Measurements from ENCODE around the gene TRAPPC10.

The TRAPPC10 gene

DNA sequence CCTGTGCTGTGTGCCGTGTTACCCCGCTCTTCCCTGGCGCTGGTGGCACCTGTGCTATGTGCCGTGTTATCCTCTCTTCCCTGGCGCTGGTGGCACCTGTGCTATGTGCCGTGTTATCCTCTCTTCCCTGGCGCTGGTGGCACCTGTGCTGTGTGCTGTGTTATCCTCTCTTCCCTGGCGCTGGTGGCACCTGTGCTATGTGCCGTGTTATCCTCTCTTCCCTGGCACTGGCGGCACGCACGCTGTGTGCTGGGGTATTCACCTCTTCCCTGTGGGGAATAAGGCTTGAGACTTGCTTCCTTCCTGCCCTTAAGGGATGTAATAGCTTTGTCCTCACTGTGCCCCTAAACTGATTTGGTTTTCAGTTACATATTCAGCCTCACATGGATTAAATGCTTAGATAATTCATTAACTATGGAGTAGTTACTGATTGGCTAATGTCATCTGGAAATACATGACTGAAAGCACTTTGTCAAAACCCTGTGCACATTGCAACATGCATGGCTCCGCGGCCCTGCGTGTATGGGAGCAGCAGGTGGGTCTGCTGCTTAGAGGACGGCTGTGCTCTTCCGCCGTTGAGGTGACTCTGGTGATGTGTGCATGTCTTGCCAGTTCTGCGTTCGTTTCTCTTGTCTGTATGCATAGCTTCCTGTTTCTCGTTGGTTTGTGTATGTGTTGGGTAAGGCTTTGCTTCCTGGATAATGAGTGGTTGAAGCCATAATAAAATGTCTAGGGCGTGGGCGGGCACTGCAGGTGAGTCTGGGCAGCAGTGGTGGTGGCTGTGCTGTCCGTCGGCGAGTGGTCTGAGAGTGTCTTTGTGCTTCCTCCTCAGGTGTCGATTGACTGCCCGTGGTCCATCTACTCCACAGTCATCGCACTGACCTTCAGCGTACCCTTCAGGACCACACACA lies 77.1 kb downstream of the TRAPPC10 start:
- no peak overlapping the region for H2AK5ac ChIP-seq (ENCODE audit: low read depth, low read length)
- H4K8ac ChIP-seq (ENCODE audit: low read depth, low read length): peak overlapping the region; percentile 31
- H2BK120ac ChIP-seq (ENCODE audit: low read depth, low read length): no peak overlapping the region
- H2BK5ac ChIP-seq (ENCODE audit: low read length): no peak overlapping the region
- no peak overlapping the region for H3K4me3 ChIP-seq (ENCODE audit: low read length in 2 of 2)
- H3K36me3 ChIP-seq (replicated peaks in 1 of 2; ENCODE audit: control insufficient read depth in 2 of 2, insufficient read depth in 2 of 2, low read length in 2 of 2): peaks cover 47 to 91% of the 10 kb centered on the region in 2 donors
- H3K79me1 ChIP-seq (ENCODE audit: low read depth, low read length): peaks cover 5% of the 10 kb centered on the region
- peak overlapping the region; percentile 95 for H3K14ac ChIP-seq (ENCODE audit: low read length)
- H3K9ac ChIP-seq (ENCODE audit: low read depth, low read length, poor library complexity): no peak overlapping the region
- no peak overlapping the region for H3K27ac ChIP-seq (replicated peaks; ENCODE audit: low read length)
- peaks cover 0 to 2% of the 10 kb centered on the region in 2 donors for H3K9me3 ChIP-seq (replicated peaks in 1 of 2; ENCODE audit: control insufficient read depth in 2 of 2, insufficient read depth in 1 of 2, low read depth in 1 of 2, low read length in 2 of 2)
- DNase-seq (ENCODE audit: low spot score): no peak
- H3K27me3 ChIP-seq (ENCODE audit: control insufficient read depth in 3 of 3, insufficient read depth in 3 of 3, low read depth in 1 of 3, low read length in 3 of 3): no peaks in the 10 kb centered on the region
- H3K4ac ChIP-seq (ENCODE audit: low read length): no peak overlapping the region
- no peak overlapping the region for H3K23ac ChIP-seq (ENCODE audit: low read depth, low read length, poor library complexity)
- no peak overlapping the region for H2BK12ac ChIP-seq (ENCODE audit: low read length)
- H3K4me2 ChIP-seq (ENCODE audit: insufficient read depth, low read length, poor library complexity, severe bottlenecking): no peak overlapping the region
- H3K4me1 ChIP-seq (ENCODE audit: control insufficient read depth in 2 of 2, insufficient read depth in 1 of 2, low read depth in 1 of 2, low read length in 2 of 2): no peaks in the 10 kb centered on the region
- no peak overlapping the region for H3K18ac ChIP-seq (ENCODE audit: low read length)
- no peak overlapping the region for H2BK15ac ChIP-seq (ENCODE audit: low read length)
- H2AFZ ChIP-seq (ENCODE audit: low read length): no peak overlapping the region
- no peak overlapping the region for H4K91ac ChIP-seq (ENCODE audit: low read depth, low read length, poor library complexity)
- no CpG with 5 or more reads among the region's 30 CpGs for WGBS, 2 donors (ENCODE audit: extremely low coverage in 2 of 2, insufficient read length in 2 of 2, insufficient replicate concordance in 1 of 2)

- Histone ChIP-seq H3K18ac (ENCODE audit: low read length) (peak overlapping the region; percentile 8), H3K4ac (ENCODE audit: low read length) (no peak overlapping the region), H2BK120ac (ENCODE audit: low read depth, low read length) (no peak overlapping the region), H3K27ac (replicated peaks; ENCODE audit: low read length) (no peak overlapping the region), H3K4me3 (ENCODE audit: low read length in 2 of 2) (no peak overlapping the region), H2BK5ac (ENCODE audit: low read length) (no peak overlapping the region), H4K8ac (ENCODE audit: low read depth, low read length) (no peak overlapping the region), H3K9me3 (replicated peaks in 1 of 2; ENCODE audit: control insufficient read depth in 2 of 2, insufficient read depth in 1 of 2, low read depth in 1 of 2, low read length in 2 of 2) (peaks cover 0 to 2% of the 10 kb centered on the region in 2 donors), H3K9ac (ENCODE audit: low read depth, low read length, poor library complexity) (no peak overlapping the region), H2BK12ac (ENCODE audit: low read length) (peak overlapping the region; percentile 73), H2AFZ (ENCODE audit: low read length) (no peak overlapping the region), H3K27me3 (ENCODE audit: control insufficient read depth in 3 of 3, insufficient read depth in 3 of 3, low read depth in 1 of 3, low read length in 3 of 3) (no peaks in the 10 kb centered on the region), H3K14ac (ENCODE audit: low read length) (no peak overlapping the region), H3K79me1 (ENCODE audit: low read depth, low read length) (peaks cover 5% of the 10 kb centered on the region), H2AK5ac (ENCODE audit: low read depth, low read length) (no peak overlapping the region), H3K4me2 (ENCODE audit: insufficient read depth, low read length, poor library complexity, severe bottlenecking) (no peak overlapping the region), H3K4me1 (ENCODE audit: control insufficient read depth in 2 of 2, insufficient read depth in 1 of 2, low read depth in 1 of 2, low read length in 2 of 2) (no peaks in the 10 kb centered on the region), H4K91ac (ENCODE audit: low read depth, low read length, poor library complexity) (no peak overlapping the region), H3K36me3 (replicated peaks in 1 of 2; ENCODE audit: control insufficient read depth in 2 of 2, insufficient read depth in 2 of 2, low read length in 2 of 2) (peaks cover 45 to 88% of the 10 kb centered on the region in 2 donors), H3K23ac (ENCODE audit: low read depth, low read length, poor library complexity) (no peak overlapping the region), H2BK15ac (ENCODE audit: low read length) (no peak overlapping the region)
- no CpG with 5 or more reads among the region's 8 CpGs for WGBS, 2 donors (ENCODE audit: extremely low coverage in 2 of 2, insufficient read length in 2 of 2, insufficient replicate concordance in 1 of 2)
- no peak for DNase-seq (ENCODE audit: low spot score)
These were observed 78.2 kb downstream of the TRAPPC10 start for GRCh38 chr21:44090325-44090724.

GRCh38 chr21:44092211-44092610 lies 80.1 kb downstream of the TRAPPC10 start:
- WGBS, 2 donors (ENCODE audit: extremely low coverage in 2 of 2, insufficient read length in 2 of 2, insufficient replicate concordance in 1 of 2): no CpG with 5 or more reads among the region's 9 CpGs

DNA sequence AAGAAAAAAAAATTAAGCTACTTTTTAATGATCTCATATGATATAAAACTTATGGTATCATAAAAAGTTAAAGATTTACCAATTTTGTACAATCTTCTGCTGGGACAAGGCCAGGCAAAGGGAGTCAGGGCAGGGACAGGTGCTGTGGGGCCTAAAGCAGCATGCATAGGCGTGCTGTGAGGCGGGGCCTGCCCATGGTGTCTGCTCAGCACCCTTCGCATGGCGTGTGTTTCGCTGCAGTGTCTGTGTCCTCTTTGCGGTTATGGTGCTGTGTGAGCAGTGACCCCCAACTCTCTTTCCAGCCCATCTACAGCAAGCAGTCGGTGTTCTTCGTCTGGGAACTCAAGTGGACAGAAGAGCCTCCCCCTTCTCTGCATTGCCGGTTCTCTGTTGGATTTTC lies 81.7 kb downstream of the TRAPPC10 start:
- Histone ChIP-seq H2AFZ (ENCODE audit: low read length) (no peak overlapping the region), H2AK5ac (ENCODE audit: low read depth, low read length) (no peak overlapping the region), H3K27me3 (ENCODE audit: control insufficient read depth in 3 of 3, insufficient read depth in 3 of 3, low read depth in 1 of 3, low read length in 3 of 3) (no peaks in the 10 kb centered on the region), H2BK120ac (ENCODE audit: low read depth, low read length) (no peak overlapping the region), H3K27ac (replicated peaks; ENCODE audit: low read length) (no peak overlapping the region), H3K79me1 (ENCODE audit: low read depth, low read length) (peaks cover under 1% of the 10 kb centered on the region), H3K4me1 (ENCODE audit: control insufficient read depth in 2 of 2, insufficient read depth in 1 of 2, low read depth in 1 of 2, low read length in 2 of 2) (no peaks in the 10 kb centered on the region), H3K14ac (ENCODE audit: low read length) (peak overlapping the region; percentile 71), H3K4ac (ENCODE audit: low read length) (no peak overlapping the region), H4K91ac (ENCODE audit: low read depth, low read length, poor library complexity) (no peak overlapping the region), H2BK15ac (ENCODE audit: low read length) (no peak overlapping the region), H3K4me3 (ENCODE audit: low read length in 2 of 2) (peak overlapping the region in 1 of 2 donors; percentile 38), H3K4me2 (ENCODE audit: insufficient read depth, low read length, poor library complexity, severe bottlenecking) (no peak overlapping the region), H3K9me3 (replicated peaks in 1 of 2; ENCODE audit: control insufficient read depth in 2 of 2, insufficient read depth in 1 of 2, low read depth in 1 of 2, low read length in 2 of 2) (peaks cover 0 to 2% of the 10 kb centered on the region in 2 donors), H3K36me3 (replicated peaks in 1 of 2; ENCODE audit: control insufficient read depth in 2 of 2, insufficient read depth in 2 of 2, low read length in 2 of 2) (peaks cover 28 to 54% of the 10 kb centered on the region in 2 donors), H3K18ac (ENCODE audit: low read length) (no peak overlapping the region), H2BK12ac (ENCODE audit: low read length) (no peak overlapping the region), H3K23ac (ENCODE audit: low read depth, low read length, poor library complexity) (peak overlapping the region; percentile 99), H3K9ac (ENCODE audit: low read depth, low read length, poor library complexity) (no peak overlapping the region), H2BK5ac (ENCODE audit: low read length) (no peak overlapping the region), H4K8ac (ENCODE audit: low read depth, low read length) (no peak overlapping the region)
- DNase-seq (ENCODE audit: low spot score): no peak
- WGBS, 2 donors (ENCODE audit: extremely low coverage in 2 of 2, insufficient read length in 2 of 2, insufficient replicate concordance in 1 of 2): no CpG with 5 or more reads among the region's 9 CpGs

More at GRCh38 chr21:44092211-44092610, 80.1 kb downstream of the TRAPPC10 start:
- H3K27me3 ChIP-seq (ENCODE audit: control insufficient read depth in 3 of 3, insufficient read depth in 3 of 3, low read depth in 1 of 3, low read length in 3 of 3): no peaks in the 10 kb centered on the region
- H2BK15ac ChIP-seq (ENCODE audit: low read length): no peak overlapping the region
- H3K79me1 ChIP-seq (ENCODE audit: low read depth, low read length): peaks cover 4% of the 10 kb centered on the region
- no peak overlapping the region for H2BK120ac ChIP-seq (ENCODE audit: low read depth, low read length)
- no peak for DNase-seq (ENCODE audit: low spot score)
- H3K9ac ChIP-seq (ENCODE audit: low read depth, low read length, poor library complexity): no peak overlapping the region
- H3K4me1 ChIP-seq (ENCODE audit: control insufficient read depth in 2 of 2, insufficient read depth in 1 of 2, low read depth in 1 of 2, low read length in 2 of 2): no peaks in the 10 kb centered on the region
- no peak overlapping the region for H3K4me3 ChIP-seq (ENCODE audit: low read length in 2 of 2)
- H3K23ac ChIP-seq (ENCODE audit: low read depth, low read length, poor library complexity): no peak overlapping the region
- no peak overlapping the region for H2AK5ac ChIP-seq (ENCODE audit: low read depth, low read length)
- H2AFZ ChIP-seq (ENCODE audit: low read length): no peak overlapping the region
- H3K14ac ChIP-seq (ENCODE audit: low read length): no peak overlapping the region
- H4K91ac ChIP-seq (ENCODE audit: low read depth, low read length, poor library complexity): no peak overlapping the region
- H3K4ac ChIP-seq (ENCODE audit: low read length): no peak overlapping the region
- no peak overlapping the region for H2BK5ac ChIP-seq (ENCODE audit: low read length)
- H4K8ac ChIP-seq (ENCODE audit: low read depth, low read length): no peak overlapping the region
- H3K36me3 ChIP-seq (replicated peaks in 1 of 2; ENCODE audit: control insufficient read depth in 2 of 2, insufficient read depth in 2 of 2, low read length in 2 of 2): peaks cover 39 to 70% of the 10 kb centered on the region in 2 donors
- H3K18ac ChIP-seq (ENCODE audit: low read length): no peak overlapping the region
- H3K4me2 ChIP-seq (ENCODE audit: insufficient read depth, low read length, poor library complexity, severe bottlenecking): no peak overlapping the region
- peaks cover 0 to 2% of the 10 kb centered on the region in 2 donors for H3K9me3 ChIP-seq (replicated peaks in 1 of 2; ENCODE audit: control insufficient read depth in 2 of 2, insufficient read depth in 1 of 2, low read depth in 1 of 2, low read length in 2 of 2)
- no peak overlapping the region for H3K27ac ChIP-seq (replicated peaks; ENCODE audit: low read length)
- no peak overlapping the region for H2BK12ac ChIP-seq (ENCODE audit: low read length)
